Activated CD4-positive, alpha-beta T cell treated with anti-CD3 and anti-CD28 coated beads, Interleukin-2, amount 50 U/mL, for 4 hours (primary cell): ENCODE data around the gene SRL.
A peak's percentile ranks its signal among the peaks of the same experiment; 100 is the strongest.

ENCODE experiments used
- DNase-seq, 2 experiments: peaks; one replicate each; pipeline ENCODE4 v3.0.0-alpha.2; 2020

Gene SRL

DNA sequence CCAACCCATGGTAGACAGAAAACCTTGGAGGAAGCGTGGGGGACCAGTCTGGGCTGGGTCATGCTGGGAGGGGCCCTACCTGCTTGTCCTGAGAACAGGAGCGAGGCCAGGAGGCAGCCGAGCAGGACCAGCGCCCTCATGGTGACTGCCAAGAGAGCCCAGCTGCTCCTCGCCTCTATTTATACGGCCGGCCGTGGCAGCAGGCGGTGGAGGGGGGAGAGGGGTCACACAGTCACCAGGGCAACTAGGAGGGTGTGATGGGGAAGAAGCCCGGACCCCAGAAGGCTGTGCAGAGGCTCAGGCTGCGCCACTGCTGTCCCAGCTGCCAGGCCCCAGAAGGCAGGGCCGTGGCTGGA lies at the start of gene SRL:
Gene SRL, minus strand, starts transcription at position 153 of the 356 bp plus-strand sequence. Its CDS starts 13 bp downstream, at position 140.
- DNase-seq, result no peak

DNA sequence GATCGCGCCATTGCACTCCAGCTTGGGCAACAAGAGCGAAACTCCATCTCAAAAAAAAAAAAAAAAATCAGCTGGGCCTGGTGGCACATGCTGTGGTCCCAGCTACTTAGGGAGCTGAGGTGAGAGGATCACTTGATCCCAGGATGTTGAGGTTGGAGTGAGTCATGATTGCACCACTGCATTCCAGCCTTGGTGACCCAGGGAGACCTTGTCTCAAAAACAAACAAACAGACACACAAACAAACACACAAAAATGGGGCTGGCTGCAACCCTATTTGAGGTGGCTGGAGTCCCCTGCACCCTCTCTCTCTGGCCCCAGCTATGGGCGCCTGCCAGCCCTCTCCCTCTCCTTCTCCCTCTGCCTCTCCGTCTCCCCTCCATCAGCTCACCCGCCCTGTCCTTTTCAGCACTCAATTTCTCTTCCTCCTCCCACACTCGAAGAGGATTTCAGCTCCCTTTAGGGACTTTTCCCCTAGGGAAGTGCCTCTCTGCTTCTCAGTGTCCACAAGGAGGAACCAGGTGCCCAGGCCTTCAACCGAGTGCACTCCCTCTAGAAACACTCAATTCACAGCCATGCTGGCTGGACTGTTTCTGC lies 48.5 kb upstream of the SRL start:
- no peak for DNase-seq

DNA sequence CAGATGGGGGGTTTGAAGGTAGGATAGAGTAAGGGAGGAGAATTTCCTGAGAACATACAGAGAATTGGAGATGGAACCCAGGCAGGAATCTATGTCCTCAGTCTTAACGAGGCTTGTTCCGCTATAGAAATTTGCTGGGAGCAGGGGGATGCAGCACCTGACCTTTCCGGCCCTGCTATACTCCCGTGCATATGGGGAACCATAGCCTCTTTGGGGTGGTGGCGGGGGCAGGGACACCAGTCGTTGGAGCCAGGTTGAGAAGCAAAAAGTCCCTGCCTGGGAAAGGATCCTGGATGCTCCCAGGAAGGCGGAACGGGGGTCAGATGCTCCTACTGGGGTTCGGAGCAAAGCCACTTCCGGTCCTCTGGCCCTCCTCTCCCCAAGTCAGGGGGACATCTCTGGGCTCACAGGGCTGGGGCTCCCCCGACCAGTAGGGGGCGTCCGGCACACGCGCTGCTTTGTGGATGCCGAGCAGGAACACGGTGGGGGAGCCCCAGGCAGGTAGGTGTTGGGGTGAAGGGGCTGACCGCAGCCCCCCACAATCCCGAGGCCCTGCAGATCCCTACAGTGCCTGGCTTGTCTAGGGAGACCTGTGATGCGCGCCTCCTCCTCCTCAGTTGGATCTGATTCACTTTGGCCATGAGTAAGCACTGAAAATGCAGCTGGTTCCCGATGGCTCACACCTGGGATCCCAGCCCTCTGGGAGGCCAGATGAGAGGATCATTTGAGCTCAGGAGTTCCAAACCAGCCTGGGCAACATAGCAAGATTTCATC lies 46.5 kb upstream of the SRL start:
- peak; percentile 78 to 79 for DNase-seq

DNA sequence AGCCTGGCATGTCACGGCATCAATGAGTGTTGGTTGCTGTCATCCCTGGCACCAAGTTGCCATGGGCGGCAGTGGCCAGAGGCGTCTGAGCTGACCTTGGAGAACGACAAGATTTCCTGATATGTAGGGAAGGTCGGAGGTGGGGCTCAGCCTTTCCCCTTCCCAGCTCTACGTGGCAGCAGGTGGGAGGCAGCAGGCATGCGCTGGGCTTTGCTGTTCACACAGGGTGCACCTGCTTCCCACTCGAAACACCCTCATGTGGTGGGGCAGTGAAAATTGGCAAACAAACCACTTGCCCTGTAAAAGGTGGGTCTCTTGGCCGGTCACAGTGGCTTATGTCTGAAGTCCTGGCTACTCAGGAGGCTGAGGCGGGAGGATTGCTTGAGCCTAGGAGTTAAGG lies 43.3 kb upstream of the SRL start:
- DNase-seq, result no peak

DNA sequence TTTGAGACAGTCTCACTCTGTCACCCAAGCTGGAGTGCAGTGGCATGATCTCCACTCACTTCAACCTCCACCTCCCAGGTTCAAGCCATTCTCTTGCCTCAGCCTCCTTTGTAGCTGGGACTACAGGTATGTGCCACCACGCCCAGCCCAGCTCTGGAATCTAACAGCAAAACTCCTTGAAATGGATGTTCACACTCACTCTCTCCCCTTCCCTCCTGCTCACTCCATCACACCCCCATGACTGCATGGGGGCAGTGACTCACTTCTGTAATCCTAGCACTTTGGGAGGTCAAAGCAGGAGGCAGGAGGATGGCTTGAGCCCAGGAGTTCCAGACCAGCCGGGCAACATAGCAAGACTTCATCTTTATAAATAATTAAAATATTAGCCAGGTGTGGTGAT lies 42.1 kb upstream of the SRL start:
- no peak for DNase-seq

DNA sequence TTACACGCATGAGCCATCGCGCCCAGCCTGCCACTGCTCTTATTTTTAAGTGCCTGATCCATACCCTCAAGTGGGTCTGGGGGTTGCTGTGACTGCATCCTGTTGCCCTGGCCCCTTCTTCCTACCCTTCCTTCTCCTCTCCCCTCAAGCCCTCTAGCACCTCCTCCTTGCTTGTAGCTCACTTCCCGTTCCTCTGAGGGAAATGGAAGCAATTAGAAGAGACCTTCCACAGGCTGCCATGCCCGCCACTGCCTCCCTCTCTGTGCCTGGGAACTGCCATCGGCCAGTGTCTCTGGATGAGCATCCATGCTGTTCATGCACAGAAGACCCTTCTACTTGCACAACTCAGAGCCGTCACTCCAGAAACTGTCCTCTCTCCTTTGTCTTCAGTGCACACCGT lies 41.6 kb upstream of the SRL start:
- DNase-seq, result no peak

DNA sequence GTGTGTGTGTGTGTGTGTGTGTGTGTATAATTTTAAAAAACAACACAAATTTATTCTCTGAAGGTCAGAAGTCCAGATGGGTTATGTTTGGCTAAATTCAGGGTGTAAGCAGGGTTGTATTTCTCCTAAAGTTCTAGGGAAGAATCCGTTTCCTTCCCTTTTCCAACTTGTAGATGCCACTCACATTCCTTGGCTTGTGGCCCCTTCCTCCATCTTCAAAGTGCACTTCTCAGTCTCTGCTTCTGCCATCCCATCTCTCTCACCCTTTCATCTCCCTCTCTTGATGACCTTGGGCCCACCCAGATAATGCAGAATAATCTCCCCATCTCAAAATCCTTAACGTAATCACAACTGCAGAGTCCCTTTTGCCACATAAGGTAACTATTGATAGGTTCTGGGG lies 38.7 kb upstream of the SRL start:
- no peak for DNase-seq

DNA sequence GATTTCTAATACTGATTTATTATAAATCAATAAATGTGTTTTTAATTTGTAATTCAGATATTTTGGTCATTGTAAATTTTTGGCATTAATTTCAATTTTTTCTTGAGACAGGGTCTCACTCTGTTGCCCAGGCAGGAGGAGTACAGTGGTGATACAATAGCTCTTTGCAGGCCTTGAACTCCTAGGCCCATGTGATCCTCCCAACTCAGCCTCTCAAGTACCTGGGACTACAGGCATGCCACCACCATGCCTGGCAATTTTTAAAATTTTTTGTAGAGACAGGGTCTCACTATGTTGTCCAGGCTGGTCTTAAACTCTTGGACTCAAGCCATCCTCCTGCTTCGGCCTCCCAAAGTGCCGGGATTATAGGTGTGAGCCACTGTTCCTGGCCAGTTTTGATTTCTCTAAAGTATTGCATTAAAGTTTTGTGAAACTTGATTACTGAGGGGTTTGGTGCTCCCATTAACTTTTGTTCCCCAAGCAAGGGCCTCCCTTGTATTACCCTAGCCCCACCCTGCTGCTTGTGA lies 36.2 kb upstream of the SRL start:
- DNase-seq, result no peak

DNA sequence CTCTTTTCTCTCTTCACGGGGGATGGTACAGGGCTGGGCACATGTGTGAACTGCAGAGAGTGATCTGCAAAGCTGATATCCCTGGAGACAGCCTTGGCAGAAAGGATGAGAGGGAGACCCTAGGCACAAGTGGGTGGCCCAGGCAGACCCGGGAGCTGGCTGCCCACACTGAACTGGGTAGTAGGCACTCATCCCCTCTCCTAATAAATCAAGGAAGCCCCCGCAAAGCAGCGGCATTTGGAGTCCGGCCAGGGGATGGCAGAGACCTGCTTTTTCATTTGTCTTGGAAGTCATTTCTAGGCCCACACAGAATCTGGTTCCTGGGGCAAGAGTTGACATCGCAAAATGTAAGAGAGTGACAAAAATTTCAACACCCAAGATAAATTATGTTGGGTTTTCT lies 34.0 kb upstream of the SRL start:
- no peak for DNase-seq

DNA sequence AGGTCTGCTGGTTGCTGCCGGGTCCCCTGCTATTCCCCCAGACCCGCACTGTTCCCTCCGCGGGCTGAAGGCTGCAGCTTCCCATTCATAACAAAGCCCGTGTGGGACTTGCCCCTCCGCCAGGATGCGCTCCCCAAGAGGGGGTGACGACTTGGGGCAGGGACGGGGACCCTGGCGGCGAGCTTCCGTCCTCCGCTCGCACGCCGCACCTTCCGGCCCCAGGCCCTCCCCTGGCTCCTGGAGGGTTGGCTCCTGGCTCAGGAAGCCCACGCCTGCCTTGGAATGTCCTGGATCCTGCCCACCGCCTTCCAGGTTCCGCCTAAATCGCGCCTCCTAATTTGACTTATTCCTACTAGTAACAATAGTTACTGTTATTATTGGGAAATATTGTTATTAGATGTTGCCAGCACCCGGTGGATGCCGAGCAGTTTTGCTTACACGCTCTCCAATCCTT lies 32.0 kb upstream of the SRL start:
- DNase-seq, result peak; percentile 23 to 41

DNA sequence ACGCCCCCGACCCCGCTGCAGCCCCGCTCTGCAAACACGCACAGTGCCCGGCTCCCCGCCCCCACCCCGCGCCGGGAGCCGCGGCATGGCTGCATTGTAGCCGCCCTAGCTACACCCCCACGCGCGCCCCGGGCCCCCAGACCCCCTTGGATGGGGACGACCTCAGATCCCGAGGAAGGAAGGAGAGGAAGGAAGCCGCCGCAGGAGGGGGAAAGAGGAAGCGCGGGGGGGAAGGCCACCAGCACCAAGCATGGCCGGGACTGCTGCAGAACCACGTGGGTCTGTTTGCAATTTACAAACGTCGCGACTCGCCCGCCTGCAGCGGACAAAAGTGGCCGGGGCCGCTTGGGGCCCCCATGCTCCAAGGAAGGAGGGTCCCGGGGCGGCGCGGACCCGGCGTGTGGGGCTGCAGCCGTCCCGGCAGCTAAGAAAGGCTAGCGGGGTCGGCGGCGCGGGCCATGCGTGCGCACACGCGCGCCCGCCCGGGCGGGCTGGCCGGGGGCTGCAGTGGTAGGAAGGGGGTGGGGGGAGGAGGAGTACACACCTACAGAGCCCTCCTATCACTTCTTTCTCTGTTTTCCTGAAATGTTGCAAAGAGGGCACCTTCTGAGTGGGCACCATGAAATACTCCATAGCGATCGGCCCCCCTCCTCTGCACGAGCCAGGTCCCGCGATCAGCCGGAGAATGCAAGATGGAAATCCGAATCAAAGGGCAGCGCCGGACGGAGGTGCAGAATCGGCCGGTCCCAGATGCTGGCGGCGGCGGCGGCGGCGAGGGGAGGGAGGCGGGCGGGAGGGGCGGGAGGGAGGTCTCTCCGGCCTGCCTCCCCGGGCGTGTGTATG lies 30.5 kb upstream of the SRL start:
- DNase-seq, result no peak

DNA sequence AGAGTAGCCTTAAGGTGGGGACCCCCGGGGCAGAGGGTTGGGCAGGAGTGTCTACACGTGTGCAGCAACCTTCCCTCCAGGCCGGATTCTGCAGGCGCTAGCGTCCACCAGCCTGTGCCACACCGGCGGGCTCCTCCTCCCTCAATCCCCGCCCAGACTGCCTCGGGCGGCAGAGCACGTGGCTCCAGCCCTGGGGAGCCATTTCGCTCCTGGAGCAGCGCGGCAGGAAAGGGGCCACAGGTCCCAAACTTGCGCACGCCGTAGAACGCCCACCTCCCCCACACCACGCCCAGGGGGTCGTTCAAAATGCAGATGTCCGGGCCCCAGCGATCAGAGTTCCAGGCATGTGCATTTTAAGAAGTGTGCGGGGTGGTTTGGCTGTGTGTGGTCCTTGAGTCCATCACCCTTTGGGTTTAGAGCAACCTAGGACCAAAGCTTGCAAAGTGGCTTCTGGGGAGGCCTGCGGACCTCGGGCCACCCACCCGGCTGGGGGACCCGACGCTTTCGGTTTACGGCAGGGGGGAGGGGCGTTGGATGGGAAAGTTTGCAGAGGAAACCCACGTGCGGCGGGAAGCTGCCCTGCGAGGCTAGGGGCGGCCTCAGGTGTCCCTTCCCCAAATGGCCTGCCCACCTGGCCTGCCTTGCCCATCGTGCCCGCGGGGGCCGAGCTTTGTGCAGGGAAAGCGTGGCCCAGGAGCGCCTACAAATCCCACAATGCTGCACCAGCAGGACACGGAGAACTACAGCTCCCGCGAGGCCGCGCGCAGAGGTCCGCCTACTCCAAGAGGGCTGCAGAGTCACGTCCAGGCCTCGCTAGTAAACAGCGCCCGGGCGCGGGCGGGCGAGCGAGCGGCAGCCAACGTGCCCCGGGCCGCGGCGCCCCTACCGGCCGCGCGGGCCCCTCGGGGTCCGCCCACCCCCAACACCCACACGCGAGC lies 29.6 kb upstream of the SRL start:
- DNase-seq, result peak; percentile 87 to 90

DNA sequence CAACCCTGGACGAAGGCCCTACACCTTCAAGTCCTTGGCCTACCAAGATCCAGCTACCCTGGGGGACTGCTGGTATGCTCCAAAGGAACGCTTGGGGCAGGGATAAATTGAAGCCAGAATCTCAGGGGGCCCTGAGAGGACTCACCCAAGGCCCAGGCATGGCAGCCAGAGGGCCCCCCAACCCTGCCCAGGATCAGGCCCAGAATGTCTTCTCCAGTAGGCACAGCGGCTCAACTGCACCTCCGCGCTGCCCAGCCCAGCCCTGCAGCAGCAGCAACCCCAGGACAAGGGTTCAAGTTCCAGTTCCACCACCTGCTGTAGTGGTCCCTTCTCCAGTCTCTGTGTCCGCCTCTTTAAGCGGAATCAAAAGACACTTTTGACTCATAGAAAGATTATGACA lies 28.7 kb upstream of the SRL start:
- DNase-seq, result no peak

DNA sequence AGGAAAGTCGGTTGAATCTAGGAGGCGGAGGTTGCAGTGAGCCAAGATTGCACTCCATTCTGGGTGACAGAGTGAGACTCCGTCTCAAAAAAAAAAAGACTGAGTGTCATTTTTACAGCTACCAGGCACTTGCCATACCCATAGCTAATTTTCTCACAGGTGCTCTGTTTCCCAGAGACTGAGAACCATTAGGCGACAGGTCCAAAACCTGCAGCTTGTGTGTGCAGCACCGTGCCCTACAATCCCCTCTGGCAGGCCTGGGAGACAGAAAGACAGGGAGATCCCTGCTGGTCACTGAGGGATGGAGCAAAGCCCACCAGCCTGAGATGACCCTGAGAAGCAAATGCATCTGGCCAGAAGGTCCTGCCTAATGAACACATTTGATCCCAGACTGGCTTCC lies 28.2 kb upstream of the SRL start:
- DNase-seq, result no peak

DNA sequence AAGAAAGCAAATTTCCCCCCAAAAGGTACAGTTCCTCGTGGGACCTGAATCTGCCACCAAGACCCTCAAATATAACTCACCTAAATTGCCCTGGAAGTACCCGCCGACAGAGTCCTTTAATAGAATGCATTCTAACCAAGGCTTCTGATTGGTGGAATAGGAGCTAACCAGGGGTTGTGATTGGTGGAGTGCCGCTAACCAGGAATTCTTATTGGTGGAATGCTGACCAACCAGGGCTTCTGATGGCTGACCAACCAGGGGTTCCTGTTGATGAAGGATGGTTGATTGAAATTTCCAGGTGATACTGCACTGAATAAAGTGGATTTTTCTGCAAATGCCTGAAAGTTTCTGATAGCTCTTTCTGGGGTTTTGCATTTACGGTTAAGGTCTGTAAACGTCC lies 24.5 kb upstream of the SRL start:
- no peak for DNase-seq

DNA sequence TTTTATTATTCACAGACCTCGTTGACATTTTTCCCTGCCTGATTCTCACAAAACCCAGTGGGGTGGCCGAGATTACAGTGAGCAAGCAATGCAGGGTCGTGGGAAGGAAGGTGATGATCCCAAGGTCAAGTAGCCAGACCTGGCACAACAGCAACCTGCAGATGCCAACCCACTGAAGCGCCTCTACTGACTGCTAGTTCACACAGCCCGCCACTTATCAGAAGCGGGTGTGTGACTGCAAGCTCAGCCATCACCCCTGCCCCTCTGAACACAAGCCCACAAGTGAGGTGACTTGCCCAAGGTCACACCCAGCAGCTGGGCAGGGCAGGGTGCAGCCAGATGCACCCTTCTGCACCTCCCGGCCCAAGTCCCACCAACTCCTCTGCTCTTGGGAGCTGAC lies 23.8 kb upstream of the SRL start:
- no peak for DNase-seq

DNA sequence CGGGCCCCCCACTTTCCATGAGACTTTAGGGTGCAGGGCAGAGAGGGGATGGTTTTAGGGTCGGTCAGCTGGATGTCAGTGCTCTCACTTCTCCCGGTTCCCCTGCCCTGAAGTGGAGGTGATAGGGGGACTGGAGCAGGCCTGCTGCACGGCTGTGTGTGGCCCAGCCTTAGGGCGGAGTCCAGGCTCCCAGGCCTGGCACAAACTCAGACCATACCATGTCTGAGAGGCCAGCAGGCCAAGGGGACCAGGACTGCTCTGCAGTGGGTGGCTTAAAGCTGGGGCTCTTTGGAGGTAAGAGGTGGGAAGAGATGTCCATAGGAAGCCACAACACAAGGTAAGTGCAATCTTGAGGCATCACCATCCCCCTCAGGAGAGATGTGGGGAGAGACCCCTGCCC lies 22.7 kb upstream of the SRL start:
- no peak for DNase-seq

DNA sequence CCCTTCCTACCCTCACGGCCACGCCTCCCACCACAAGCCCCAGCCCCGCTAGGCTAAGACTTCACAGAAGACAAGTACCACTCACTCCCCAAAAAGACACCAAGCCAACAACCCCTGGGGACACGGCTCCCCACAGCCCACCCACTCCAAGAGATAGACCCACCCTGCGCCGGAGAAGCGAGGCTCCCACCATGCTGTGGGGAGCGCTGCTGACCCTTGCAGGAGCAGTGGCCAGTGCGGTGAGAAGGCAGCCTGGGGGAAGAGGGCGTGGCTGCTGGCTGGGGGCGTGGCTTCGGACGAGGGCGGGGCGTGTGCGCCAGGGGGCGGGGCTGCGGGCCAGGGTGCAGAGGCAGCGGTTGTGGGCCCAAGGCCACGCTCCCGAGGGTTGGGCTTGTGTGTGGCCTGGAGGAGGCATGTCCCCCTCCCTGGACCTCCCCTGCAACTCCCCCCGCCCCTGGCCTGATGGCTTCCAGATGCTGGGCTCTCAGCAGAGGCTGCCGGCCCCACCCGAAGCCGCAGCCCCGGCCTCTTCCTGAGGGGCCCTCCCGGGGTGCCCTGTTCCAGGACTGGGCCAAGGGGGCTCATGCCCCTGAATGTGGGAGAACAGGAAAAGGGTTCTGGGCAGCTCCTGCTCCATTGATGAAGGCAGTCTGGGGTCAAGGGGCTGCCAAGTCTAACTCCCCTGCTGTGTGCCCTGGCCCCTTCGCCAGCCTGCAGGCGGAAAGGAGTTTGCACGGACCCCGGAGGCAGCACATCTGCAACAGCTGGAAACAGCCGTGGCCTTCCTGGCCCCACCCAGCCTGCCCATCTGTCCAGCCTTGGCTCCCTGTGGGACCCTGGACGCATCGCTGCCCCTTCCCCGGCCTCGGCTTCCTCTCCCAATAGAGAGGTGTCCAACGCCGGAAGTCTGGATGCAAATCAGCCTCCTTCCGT lies 21.9 kb upstream of the SRL start:
- no peak for DNase-seq

DNA sequence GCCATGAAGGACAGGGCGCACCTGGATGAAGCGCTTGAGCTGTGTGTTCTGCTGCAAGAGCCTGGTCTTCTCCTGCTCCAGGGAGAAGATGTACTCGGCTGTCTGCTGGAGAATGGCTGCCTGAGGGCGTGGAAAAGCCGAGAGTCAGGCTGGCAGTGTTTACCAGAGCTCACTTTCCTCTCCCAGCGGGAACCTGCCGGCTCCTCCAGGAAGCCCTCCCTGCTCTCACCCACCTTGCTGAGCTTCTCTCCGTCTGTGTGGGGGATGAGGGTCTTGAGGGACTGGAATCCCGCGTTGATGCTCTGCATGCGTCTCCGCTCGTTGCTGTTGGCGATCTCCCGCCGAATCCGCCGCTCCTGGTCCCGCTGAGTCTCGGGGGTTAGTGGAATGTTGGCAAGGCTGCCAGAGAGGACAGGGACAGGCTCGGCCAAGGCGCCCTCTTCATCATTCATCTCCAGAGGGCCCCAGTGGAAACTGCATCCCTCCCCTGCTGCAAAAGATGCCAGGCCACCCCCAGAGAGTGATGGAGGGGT lies 20.5 kb upstream of the SRL start:
- no peak for DNase-seq

DNA sequence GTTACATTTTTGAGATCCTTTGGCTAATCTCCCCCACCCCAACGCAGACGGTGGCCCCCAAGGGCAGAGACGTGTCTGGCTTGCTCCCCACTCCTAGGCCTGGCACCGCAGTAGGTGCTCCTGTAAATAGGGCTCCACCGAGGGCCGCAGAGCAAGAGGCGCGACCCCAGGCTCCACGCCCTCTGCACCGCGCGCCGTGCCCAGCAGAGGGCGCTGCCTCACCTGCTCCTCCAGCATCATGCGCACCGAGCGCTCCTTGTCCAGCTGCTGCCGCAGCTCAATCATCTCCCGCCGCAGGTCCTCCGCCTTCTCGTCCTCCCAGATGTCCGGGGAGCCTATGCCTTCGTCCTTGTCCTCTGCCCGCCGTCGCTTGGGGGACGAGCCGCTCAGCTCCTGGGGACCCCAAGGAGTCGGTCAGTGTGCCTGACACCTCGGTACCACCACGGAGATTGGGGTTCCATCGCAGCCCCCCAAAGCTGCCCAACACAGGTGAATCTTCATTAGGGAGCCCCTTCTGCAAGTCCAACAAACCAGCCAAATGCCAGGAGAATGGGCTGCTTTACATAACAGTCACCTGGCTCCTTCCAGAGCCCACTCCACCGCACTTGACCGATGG lies 19.8 kb upstream of the SRL start:
- peak in 1 of 2 experiments; percentile 11 for DNase-seq

DNA sequence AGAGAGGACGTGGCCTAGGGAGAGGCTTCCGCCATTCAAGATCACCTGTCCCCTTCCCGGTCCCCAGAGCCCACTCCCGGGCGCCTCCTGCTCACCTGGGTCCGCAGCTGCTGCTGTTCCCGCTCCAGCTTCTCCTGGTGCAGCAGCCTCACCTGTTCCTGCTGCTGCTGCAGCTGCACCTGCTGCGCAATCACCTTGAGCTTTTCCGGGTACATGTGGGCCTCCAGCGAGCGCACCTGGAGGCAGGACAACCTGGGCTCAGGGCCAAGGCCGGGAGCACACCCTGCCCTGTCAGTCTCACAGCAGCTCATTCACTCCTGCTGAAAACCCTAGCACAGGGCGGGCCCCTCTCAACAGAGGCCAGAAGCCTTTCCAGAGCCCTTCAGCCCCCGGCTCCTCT lies 18.5 kb upstream of the SRL start:
- no peak for DNase-seq
